Breast epithelium (tissue), 4 donors: ENCODE results near the gene MYPOP. TPM values are rescaled to one million over a fixed set of nuclear protein-coding genes. Genes with fewer than 3 reads are reported as not detected.

ENCODE experiments used
- DNase-seq, 2 donors: peaks; one replicate each; pipeline ENCODE4 v3.0.0-alpha.2; 2019; ENCODE audit warnings: low spot score in 2 of 2
- H3K27ac ChIP-seq, 2 donors: fragments of 200-600 bp; sonication (generic) in 1 of 2; one replicate each; pipeline ENCODE4 v1.5.1; 2016 to 2019; ENCODE audit warnings: mild to moderate bottlenecking in 1 of 2
- H3K27me3 ChIP-seq, 2 donors: fragments of 200-600 bp; sonication (generic) in 1 of 2; one replicate each; pipeline versions ENCODE4 v1.5.1 to v1.6.0; 2017 to 2019; ENCODE audit warnings: control low read depth in 1 of 2, mild to moderate bottlenecking in 1 of 2
- H3K36me3 ChIP-seq: fragments of 200-600 bp; one replicate; pipeline ENCODE4 v1.5.1; 2019
- H3K4me1 ChIP-seq, 2 donors: fragments of 200-600 bp; sonication (generic); one replicate each; pipeline ENCODE4 v1.5.1; 2016 to 2019; ENCODE audit warnings: control low read depth in 1 of 2
- H3K4me3 ChIP-seq, 3 donors: fragments of 200-600 bp; sonication (generic); 1 replicate in 2 of 3; 2 replicates in 1 of 3; pipeline ENCODE4 v1.5.1; 2016 to 2019; ENCODE audit warnings: mild to moderate bottlenecking in 3 of 3, moderate library complexity in 2 of 3
- H3K9me3 ChIP-seq, 2 donors: fragments of 200-600 bp; sonication (generic) in 1 of 2; one replicate each; pipeline ENCODE4 v1.5.1; 2016 to 2019; ENCODE audit warnings: control low read depth in 1 of 2
- CTCF ChIP-seq, 3 donors: fragments of 450-650 bp; IDR thresholded peaks; one replicate each; pipeline ENCODE4 v1.5.1; 2016 to 2017; ENCODE audit warnings: antibody characterized with exemption in 3 of 3, mild to moderate bottlenecking in 3 of 3, moderate library complexity in 3 of 3
- POLR2A ChIP-seq: fragments of 450-650 bp; IDR thresholded peaks from one replicate; pipeline ENCODE4 v1.6.1; 2016; ENCODE audit warnings: antibody characterized with exemption, mild to moderate bottlenecking, moderate library complexity
- POLR2AphosphoS5 ChIP-seq, 3 donors: sonication (generic); formaldehyde crosslinking; IDR thresholded peaks; one replicate each; pipeline ENCODE4 v1.6.1; 2017; ENCODE audit warnings: antibody characterized with exemption in 3 of 3
- intact Hi-C: fragments of 100-400 bp; cut with DNase I; formaldehyde crosslinking; loops from one replicate; pipeline ENCODE4 v1.15.1; 2023; ENCODE audit warnings: low total_unique reads
- total RNA-seq, 3 donors: library from RNA; depleted of rRNA; stranded (reverse); fragments of >200 nt; gene quantifications; one replicate each; pipeline ENCODE4 v1.1.0, GENCODE V29; 2016

Gene MYPOP
- total RNA-seq, 3 donors from 2014 or later = 2.0 to 5.9 (median 2.4) TPM

- Histone ChIP-seq H3K27me3 (peaks cover 0 to 52% of the 10 kb centered on the region in 2 donors), H3K4me1 (no peaks in the 10 kb centered on the region), H3K36me3 (no peaks in the 10 kb centered on the region), H3K4me3 (no peak overlapping the region), H3K27ac (no peak overlapping the region), H3K9me3 (no peaks in the 10 kb centered on the region)
- TF ChIP-seq CTCF (IDR thresholded peaks at IDR 0.05) = no peak
- TF ChIP-seq POLR2A = no peak
- no peak for TF ChIP-seq POLR2AphosphoS5 (IDR thresholded peaks at IDR 0.05)
- DNase-seq = no peak
- intact Hi-C loops = no loop called here
Observed at GRCh38 chr19:45938733-45939319, 36.4 kb upstream of the MYPOP start.

- H3K9me3 ChIP-seq = no peaks in the 10 kb centered on the region
- no peak overlapping the region for H3K4me3 ChIP-seq
- intact Hi-C loops = no loop called here
- H3K27ac ChIP-seq = no peak overlapping the region
- H3K27me3 ChIP-seq = peaks cover 0 to 60% of the 10 kb centered on the region in 2 donors
- no peak for DNase-seq
- H3K36me3 ChIP-seq = no peaks in the 10 kb centered on the region
- no peak for TF ChIP-seq CTCF (IDR thresholded peaks at IDR 0.05)
- TF ChIP-seq POLR2AphosphoS5 (IDR thresholded peaks at IDR 0.05) = no peak
- TF ChIP-seq POLR2A = no peak
- H3K4me1 ChIP-seq = no peaks in the 10 kb centered on the region
Observed at GRCh38 chr19:45935267-45935666, 32.9 kb upstream of the MYPOP start.

- Histone ChIP-seq H3K27ac (no peak overlapping the region), H3K9me3 (no peaks in the 10 kb centered on the region), H3K27me3 (peaks cover 0 to 57% of the 10 kb centered on the region in 2 donors), H3K4me3 (no peak overlapping the region), H3K4me1 (no peaks in the 10 kb centered on the region), H3K36me3 (no peaks in the 10 kb centered on the region)
- no peak for DNase-seq
- TF ChIP-seq POLR2A (no peak), POLR2AphosphoS5 (IDR thresholded peaks at IDR 0.05) (no peak), CTCF (IDR thresholded peaks at IDR 0.05) (no peak)
- intact Hi-C loops = no loop called here
Observed at GRCh38 chr19:45934551-45935230, 32.3 kb upstream of the MYPOP start.

- intact Hi-C loops = no loop called here
- Histone ChIP-seq H3K27ac (no peak overlapping the region), H3K9me3 (no peaks in the 10 kb centered on the region), H3K4me3 (no peak overlapping the region), H3K36me3 (no peaks in the 10 kb centered on the region), H3K27me3 (peaks cover 0 to 53% of the 10 kb centered on the region in 2 donors), H3K4me1 (no peaks in the 10 kb centered on the region)
- DNase-seq = no peak
- TF ChIP-seq POLR2AphosphoS5 (IDR thresholded peaks at IDR 0.05) (no peak), POLR2A (no peak), CTCF (IDR thresholded peaks at IDR 0.05) (no peak)
Observed at GRCh38 chr19:45933759-45934158, 31.3 kb upstream of the MYPOP start.

- Histone ChIP-seq H3K4me3 (no peak overlapping the region), H3K9me3 (no peaks in the 10 kb centered on the region), H3K36me3 (no peaks in the 10 kb centered on the region), H3K27me3 (peaks cover 0 to 34% of the 10 kb centered on the region in 2 donors), H3K4me1 (no peaks in the 10 kb centered on the region), H3K27ac (no peak overlapping the region)
- DNase-seq = no peak
- intact Hi-C loops = no loop called here
- no peak for TF ChIP-seq CTCF (IDR thresholded peaks at IDR 0.05)
- TF ChIP-seq POLR2AphosphoS5 (IDR thresholded peaks at IDR 0.05) = no peak
- TF ChIP-seq POLR2A = no peak
Observed at GRCh38 chr19:45931055-45931454, 28.6 kb upstream of the MYPOP start.
